Tibial nerve (tissue), 4 donors: ENCODE results near the gene SNX32. TPM values are rescaled to one million over a fixed set of nuclear protein-coding genes. Genes with fewer than 3 reads are reported as not detected.

Experiments
- DNase-seq, 2 donors: peaks; one replicate each; pipeline ENCODE4 v3.0.0-alpha.2; 2019; ENCODE audit warnings: low spot score in 2 of 2
- H3K27ac ChIP-seq, 4 donors: fragments of 200-600 bp; sonication (generic) in 3 of 4; one replicate each; pipeline ENCODE4 v1.5.1; 2017 to 2019; ENCODE audit warnings: mild to moderate bottlenecking in 1 of 4
- H3K27me3 ChIP-seq, 2 donors: fragments of 200-600 bp; sonication (generic) in 1 of 2; one replicate each; pipeline versions ENCODE4 v1.5.1 to v1.6.0; 2017 to 2019
- H3K36me3 ChIP-seq, 3 donors: fragments of 200-600 bp; sonication (generic); one replicate each; pipeline ENCODE4 v1.5.1; 2018 to 2019
- H3K4me1 ChIP-seq, 4 donors: fragments of 200-600 bp; sonication (generic) in 3 of 4; one replicate each; pipeline ENCODE4 v1.5.1; 2017 to 2019
- H3K4me3 ChIP-seq, 4 donors: fragments of 200-600 bp; sonication (generic) in 3 of 4; one replicate each; pipeline ENCODE4 v1.5.1; 2017 to 2019; ENCODE audit warnings: mild to moderate bottlenecking in 1 of 4, moderate library complexity in 1 of 4
- H3K9me3 ChIP-seq, 4 donors: fragments of 200-600 bp; sonication (generic) in 3 of 4; one replicate each; pipeline ENCODE4 v1.5.1; 2017 to 2019
- CTCF ChIP-seq, 5 experiments: fragments of 200-600 bp in 3 of 5; fragments of 450-650 bp in 2 of 5; sonication (generic) in 3 of 5; IDR thresholded peaks; one replicate each; pipeline ENCODE4 v1.5.1; 2016 to 2019; ENCODE audit warnings: antibody characterized with exemption in 5 of 5, mild to moderate bottlenecking in 3 of 5, moderate library complexity in 2 of 5
- EP300 ChIP-seq, 2 donors: sonication (generic); formaldehyde crosslinking; IDR thresholded peaks; one replicate each; pipeline ENCODE4 v1.6.1; 2017; ENCODE audit warnings: antibody characterized with exemption in 2 of 2, mild to moderate bottlenecking in 1 of 2
- POLR2A ChIP-seq, 2 donors: fragments of 450-650 bp; IDR thresholded peaks; one replicate each; pipeline ENCODE4 v1.6.1; 2017; ENCODE audit warnings: antibody characterized with exemption in 2 of 2, mild to moderate bottlenecking in 2 of 2, moderate library complexity in 2 of 2
- WGBS, 2 donors: methylation state at CpG; one replicate each; pipeline ENCODE4 v1.1.5; 2018; 5-methylcytosine and 5-hydroxymethylcytosine counted together
- total RNA-seq, 4 donors: library from RNA; depleted of rRNA; stranded (reverse); fragments of >200 nt; gene quantifications; one replicate each; pipeline ENCODE4 v1.1.0, GENCODE V29; 2016

The SNX32 gene
- total RNA-seq, 4 donors from 2014 or later, result 0.78 to 2.5 (median 1.5) TPM; not detected in 1

- Histone ChIP-seq H3K36me3 (peaks cover 0 to 57% (median 30%) of the 10 kb centered on the region in 3 donors), H3K27me3 (no peaks in the 10 kb centered on the region), H3K4me3 (no peak overlapping the region), H3K4me1 (peaks cover 0 to 38% (median 13%) of the 10 kb centered on the region in 4 donors), H3K9me3 (no peaks in the 10 kb centered on the region), H3K27ac (peak overlapping the region in 2 of 4 donors; percentile 19 to 99)
- TF ChIP-seq EP300 (IDR thresholded peaks at IDR 0.05) (no peak), CTCF (IDR thresholded peaks at IDR 0.05) (no peak), POLR2A (IDR thresholded peaks at IDR 0.05) (no peak)
- DNase-seq, result no peak
- WGBS, 2 donors, result 83 to 92% methylated on average over 4 to 5 of the region's 5 CpGs
These were observed 28.5 kb downstream of the SNX32 start for GRCh38 chr11:65862191-65862735.

GRCh38 chr11:65862941-65863888 is 29.5 kb downstream of the SNX32 start:
- no peak for DNase-seq
- Histone ChIP-seq H3K4me3 (no peak overlapping the region), H3K9me3 (no peaks in the 10 kb centered on the region), H3K27me3 (no peaks in the 10 kb centered on the region), H3K36me3 (peaks cover 0 to 66% (median 30%) of the 10 kb centered on the region in 3 donors), H3K27ac (peak overlapping the region in 1 of 4 donors; percentile 27), H3K4me1 (peaks cover 0 to 47% (median 13%) of the 10 kb centered on the region in 4 donors)
- TF ChIP-seq EP300 (IDR thresholded peaks at IDR 0.05) (no peak), CTCF (IDR thresholded peaks at IDR 0.05) (no peak), POLR2A (IDR thresholded peaks at IDR 0.05) (no peak)
- 82 to 83% methylated on average over 21 to 24 of the region's 24 CpGs for WGBS, 2 donors

- no peaks in the 10 kb centered on the region for H3K9me3 ChIP-seq
- TF ChIP-seq EP300 (IDR thresholded peaks at IDR 0.05) (no peak), CTCF (IDR thresholded peaks at IDR 0.05) (no peak), POLR2A (IDR thresholded peaks at IDR 0.05) (no peak)
- no peak overlapping the region for H3K27ac ChIP-seq
- no peak for DNase-seq
- H3K4me1 ChIP-seq, result peaks cover 0 to 40% (median 13%) of the 10 kb centered on the region in 4 donors
- 82 to 86% methylated on average over 11 to 12 of the region's 12 CpGs for WGBS, 2 donors
- no peak overlapping the region for H3K4me3 ChIP-seq
- H3K36me3 ChIP-seq, result peaks cover 0 to 74% (median 30%) of the 10 kb centered on the region in 3 donors
- no peaks in the 10 kb centered on the region for H3K27me3 ChIP-seq
These were observed 30.3 kb downstream of the SNX32 start for GRCh38 chr11:65863889-65864705.

GRCh38 chr11:65864706-65865471 is 31.1 kb downstream of the SNX32 start:
- Histone ChIP-seq H3K27ac (no peak overlapping the region), H3K36me3 (peaks cover 0 to 82% (median 30%) of the 10 kb centered on the region in 3 donors), H3K4me1 (peaks cover 0 to 37% (median 11%) of the 10 kb centered on the region in 4 donors), H3K27me3 (no peaks in the 10 kb centered on the region), H3K4me3 (no peak overlapping the region), H3K9me3 (no peaks in the 10 kb centered on the region)
- no peak for DNase-seq
- 83 to 84% methylated on average over 13 to 18 of the region's 18 CpGs for WGBS, 2 donors
- TF ChIP-seq CTCF (IDR thresholded peaks at IDR 0.05) (no peak), EP300 (IDR thresholded peaks at IDR 0.05) (no peak), POLR2A (IDR thresholded peaks at IDR 0.05) (no peak)
